Right kidney (tissue), 1 donor: ENCODE measurements around the gene PKDCC.
"Not testable (repeated sequence)": the region's sequence is repeated elsewhere in the genome, so short reads cannot be mapped to it uniquely, and the experiment has no call there.

Experiments
- DNase-seq: peaks from one replicate; pipeline ENCODE4 v3.0.0-alpha.2; 2016

PKDCC gene

GRCh38 chr2:42063431-42064171, 15.8 kb downstream of the PKDCC start:
- no peak for DNase-seq

DNA sequence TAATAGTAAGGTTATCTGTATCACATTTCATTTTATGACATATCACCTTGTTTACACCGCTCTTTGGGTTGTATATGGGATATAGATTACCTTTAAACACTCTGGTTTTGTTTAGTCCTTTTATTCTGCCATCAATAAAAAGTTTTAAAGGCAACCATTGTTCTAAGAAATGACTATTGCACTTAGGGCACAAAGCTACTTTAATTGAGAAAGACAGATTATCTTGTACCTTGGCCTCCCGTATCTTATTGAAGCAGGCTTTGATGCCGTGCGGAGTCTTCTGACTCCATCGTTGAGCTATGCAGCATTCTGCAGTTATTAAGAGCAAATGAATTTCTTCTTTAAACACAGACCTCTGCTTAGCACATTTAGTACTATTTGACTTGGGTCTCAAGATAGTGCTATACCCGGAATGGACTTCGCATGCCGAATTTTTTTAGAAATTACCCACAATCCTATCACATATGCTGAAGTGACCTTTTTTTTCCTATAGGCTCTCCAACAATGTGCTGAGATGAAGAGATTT, 16.7 kb downstream of the PKDCC start:
- DNase-seq: no peak

DNA sequence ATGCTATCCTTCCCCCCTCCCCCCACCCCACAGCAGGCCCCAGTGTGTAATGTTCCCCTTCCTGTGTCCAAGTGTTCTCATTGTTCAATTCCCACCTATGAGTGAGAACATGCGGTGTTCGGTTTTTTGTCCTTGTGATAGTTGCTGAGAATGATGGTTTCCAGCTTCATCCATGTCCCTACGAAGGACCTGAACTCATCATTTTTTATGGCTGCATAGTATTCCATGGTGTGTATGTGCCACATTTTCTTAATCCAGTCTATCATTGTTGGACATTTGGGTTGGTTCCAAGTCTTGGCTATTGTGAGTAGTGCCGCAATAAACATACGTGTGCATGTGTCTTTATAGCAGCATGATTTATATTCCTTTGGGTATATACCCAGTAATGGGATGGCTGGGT, 17.9 kb downstream of the PKDCC start:
- not testable (repeated sequence) for DNase-seq

DNA sequence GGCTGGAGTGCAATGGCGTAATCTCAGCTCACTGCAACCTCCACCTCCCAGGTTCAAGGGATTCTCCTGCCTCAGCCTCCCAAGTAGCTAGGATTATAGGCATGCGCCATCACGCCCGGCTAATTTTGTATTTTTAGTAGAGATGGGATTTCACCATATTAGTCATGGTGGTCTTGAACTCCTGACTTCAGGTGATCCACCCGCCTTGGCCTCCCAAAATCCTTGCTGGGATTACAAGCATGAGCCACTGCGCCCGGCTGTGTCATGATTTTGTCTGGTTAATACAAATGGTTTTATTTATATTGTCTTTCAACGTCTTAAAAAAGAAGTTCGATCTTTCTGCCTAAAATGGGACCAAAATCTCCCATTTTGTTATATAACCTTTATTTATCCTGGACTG, 19.2 kb downstream of the PKDCC start:
- DNase-seq: not testable (repeated sequence)

DNA sequence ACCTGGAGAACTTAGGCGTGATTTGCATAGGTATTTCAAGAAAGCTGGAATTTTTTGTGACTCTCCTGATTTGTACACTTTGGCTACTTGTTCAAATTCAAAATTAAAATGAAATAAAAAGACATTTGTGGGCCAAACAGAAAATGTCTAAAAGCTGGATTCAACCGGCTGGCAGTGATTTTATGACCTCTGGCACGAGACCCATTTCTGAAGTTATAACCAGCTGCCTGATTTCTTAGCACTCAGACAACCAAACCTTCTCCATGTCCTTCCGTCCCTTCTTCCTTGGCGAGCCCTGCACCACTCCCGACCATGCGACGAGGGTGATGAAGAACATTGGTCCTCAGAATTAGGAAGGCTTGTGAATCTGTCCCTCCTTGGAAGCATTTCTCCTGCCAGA, 19.7 kb downstream of the PKDCC start:
- no peak for DNase-seq

- no peak for DNase-seq
Observed at GRCh38 chr2:42068571-42069178, 20.9 kb downstream of the PKDCC start.

- no peak for DNase-seq
Observed at GRCh38 chr2:42069568-42069967, 21.7 kb downstream of the PKDCC start.

GRCh38 chr2:42071791-42072190, 24.0 kb downstream of the PKDCC start:
- DNase-seq: no peak

DNA sequence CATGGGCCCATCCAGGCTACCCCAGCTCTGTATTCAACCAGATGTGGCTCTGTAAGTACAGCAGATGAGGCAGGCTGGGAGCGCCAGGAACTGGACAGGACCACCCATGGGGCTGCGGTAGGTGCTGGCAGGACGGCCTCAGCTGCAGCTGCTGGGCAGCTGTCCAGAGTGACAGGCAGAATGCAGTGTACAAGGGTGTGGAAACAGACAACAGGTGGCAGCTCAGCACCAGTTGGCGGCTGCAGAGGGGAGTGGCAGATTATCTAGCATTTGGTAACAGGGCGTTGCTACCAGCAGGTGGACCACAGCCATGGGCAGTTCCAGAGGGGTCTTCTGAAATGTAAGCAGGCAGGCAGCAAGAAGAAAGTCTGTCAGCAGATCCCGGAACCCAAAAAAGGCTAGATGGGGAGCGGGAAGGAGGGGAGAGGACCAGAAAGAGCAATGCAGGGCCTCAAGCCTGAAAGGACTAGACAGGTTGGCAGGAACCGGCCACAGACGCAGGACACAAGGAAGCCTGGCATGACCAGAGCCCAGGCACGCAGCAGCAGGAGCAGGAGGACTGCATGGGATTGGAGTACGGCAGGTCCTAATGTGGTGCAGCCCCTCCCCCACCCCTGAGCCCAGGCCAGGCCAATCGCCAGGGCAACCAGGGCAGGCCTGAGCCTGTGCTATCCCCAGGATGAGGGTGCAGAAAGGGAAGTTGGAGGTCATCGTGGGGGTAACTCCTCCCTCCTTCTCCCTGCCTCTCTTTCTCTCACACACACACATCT, 24.7 kb downstream of the PKDCC start:
- DNase-seq: no peak

GRCh38 chr2:42073739-42074503, 26.1 kb downstream of the PKDCC start:
- DNase-seq: no peak

DNA sequence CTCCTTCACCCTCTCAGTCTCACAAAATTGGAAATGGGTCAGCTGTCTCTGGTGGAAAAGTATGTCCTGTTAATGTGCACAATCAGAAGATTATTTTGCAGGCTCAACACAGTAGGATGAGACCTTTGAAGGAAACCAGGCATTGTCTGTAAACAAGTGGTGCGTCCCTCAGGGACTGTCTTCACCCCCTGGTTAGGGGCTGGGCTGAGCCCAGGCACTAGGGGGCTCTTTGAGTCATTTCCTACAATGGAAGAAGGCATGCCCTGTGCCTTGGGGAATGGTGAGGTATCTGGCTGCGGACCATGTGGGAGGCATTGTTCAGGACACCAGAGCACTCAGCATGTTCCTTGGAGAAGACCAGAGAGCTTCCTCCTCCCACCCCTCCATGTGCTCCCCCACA, 26.8 kb downstream of the PKDCC start:
- no peak for DNase-seq

DNA sequence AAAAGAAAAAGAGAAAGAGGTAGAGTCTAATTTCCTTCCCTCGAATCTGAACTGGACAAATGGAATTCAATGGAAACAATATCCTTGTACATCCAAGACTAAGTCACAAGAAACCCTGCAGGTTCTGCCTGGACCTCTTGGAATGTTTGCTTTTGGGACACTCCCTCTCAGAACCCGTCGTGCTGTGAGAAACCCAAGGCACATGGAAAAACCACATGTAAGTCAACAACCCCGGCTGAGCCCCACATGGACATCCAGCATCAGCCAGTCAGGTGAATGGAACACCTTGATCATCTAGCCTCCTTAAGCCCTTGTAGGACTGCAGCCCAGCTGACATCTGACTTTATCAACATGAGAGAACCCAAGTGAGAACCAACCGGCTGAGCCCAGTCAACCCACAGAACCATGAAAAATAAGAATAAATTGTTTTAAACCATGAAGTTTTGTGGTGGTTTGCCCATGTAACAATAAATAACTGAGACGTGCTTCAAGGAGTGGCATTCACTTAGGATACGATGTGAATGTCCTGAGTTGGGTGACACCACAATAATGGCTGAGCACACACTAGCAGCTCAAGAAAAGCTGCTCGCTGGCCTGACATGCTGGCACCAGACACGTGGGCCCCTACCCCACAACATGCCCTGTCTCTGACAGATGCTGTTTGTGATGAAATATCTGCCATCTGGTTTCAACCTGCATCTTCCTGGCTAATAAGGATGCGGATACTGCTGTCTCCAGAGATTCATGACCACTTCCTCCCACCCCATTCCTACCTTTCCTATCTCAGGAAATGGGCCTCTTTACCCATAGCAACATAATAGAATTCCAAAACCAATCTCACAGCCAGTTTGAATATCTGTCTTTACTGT, 28.8 kb downstream of the PKDCC start:
- no peak for DNase-seq

GRCh38 chr2:42077343-42077742, 29.5 kb downstream of the PKDCC start:
- no peak for DNase-seq

DNA sequence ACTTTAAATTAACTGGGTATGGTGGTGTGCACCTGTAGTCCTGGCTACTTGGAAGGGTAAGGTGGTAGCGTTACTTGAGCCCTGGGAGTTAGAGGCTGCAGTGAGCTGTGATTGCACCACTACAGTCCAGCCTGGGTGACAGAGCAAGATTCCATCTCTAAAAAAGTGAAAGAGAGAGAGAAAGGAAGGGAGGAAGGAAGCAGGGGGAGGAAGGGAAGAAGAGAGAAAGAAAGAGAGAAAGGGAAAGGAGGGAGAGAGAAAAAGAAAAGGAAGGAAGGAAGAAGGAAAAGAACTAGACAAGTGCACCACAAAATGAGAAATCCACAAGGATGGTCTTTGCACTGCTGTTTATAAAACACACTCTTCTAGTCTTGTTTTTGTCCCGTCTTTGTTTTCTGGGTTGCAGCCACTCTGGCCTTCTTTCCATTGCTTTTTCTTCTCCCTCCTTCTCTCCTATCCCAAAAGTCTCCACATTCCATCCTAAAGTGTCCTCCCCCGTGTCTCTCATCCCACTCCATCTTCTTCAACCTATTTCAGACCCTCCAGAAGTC, 32.0 kb downstream of the PKDCC start:
- DNase-seq: no peak

- DNase-seq: not testable (repeated sequence)
Observed at GRCh38 chr2:42081151-42081550, 33.3 kb downstream of the PKDCC start.

GRCh38 chr2:42082016-42082415, 34.2 kb downstream of the PKDCC start:
- no peak for DNase-seq

DNA sequence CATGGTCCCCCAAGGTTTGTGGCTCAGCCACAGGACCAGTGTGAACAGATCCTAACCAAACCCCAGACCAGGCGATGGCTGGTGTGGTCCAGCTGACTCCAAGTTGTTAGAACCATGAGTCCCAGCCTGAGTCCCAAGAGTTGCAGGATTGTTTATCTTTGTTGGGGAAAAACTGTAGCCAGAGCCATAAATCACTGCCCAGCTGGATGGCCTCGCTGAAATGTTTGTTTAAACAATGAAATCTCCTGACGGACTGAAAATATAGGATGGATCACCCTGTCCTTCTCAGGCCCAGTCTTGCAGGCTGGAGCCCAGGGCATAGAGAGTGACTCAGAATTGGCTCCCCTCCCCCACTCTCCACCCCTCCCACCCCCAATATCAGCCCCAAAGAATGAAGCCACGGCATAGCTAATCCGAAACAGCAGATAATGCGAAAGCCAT, 36.4 kb downstream of the PKDCC start:
- DNase-seq: no peak

DNA sequence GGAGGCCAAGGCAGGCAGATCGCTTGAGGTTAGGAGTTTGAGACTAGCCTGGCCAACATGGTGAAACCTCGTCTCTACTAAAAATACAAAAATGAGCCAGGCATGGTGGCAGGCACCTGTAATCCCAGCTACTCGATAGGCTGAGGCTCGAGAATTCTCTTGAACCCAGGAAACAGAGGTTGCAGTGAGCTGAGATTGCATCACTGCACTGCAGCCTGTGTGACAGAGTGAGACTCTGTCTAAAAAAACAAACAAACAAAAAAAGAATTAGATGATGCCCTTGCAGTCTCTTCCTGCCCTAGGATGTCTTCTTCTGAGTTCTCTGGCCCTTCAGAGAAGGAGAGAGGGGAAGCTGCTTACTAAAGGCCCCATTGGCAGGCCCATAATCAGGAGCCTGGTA, 37.2 kb downstream of the PKDCC start:
- not testable (repeated sequence) for DNase-seq

DNA sequence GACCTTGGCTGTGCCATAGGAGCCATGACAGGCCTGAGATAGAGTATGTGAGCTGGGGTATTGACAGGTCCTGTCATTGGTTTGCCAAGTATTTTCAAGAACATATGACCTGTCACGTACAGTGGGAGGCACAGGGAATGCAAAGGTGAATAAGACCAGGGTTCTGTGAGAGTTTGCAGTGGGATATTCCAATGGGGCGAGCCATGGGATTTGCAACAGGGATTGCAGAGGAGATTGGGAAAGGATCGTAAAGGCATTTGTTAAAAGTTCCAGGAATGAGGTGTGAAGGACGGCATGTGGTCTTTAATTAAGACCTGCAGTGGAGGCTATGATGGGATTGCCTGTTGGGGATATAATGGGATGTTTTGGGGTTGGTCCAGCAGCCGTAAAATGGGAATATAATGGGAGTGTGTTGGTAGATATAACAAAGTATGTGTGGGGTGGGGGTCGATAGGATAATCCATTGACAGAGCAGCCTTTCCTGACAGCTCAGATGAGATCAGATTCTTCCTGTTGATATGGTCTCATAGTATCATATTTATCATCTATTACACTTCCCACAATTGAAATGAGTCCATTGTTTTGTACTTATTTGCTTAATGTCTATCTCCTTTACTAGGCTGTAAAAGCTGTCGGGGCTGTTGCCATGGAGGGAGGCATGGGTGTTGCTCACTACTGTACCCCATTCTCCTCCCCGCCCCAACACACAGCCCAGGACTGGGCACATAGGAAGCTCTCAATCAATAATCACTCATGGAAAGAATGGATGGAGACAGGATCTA, 38.1 kb downstream of the PKDCC start:
- no peak for DNase-seq

DNA sequence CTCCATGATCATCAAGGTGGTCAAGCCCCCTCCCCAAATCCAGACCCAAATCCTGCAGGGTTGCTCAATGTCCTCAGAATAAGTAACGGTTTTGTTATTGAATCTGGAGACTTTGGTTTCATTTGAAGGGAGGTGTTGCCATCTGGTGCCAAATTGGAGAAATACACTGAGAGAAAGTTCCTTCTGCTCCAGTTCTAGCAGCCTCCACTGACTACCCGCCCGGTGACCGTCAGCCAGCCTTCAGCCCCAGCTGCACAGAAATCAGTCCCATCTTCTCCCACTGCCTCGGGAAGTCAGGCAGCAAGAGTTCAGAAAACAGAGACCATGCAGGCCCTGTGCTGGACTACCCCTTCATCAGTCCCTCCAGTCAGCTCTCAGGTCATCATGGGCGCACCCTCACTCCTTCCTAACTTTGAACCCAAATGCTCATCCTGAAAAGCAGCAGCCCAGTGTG, 38.7 kb downstream of the PKDCC start:
- no peak for DNase-seq
